GM10847 (cell line): ENCODE data around the gene PYY.

ENCODE experiments used
- POLR2A ChIP-seq: IDR thresholded peaks from 2 replicates; pipeline ENCODE4 v1.6.1; 2011; ENCODE audit not compliant: insufficient read length; ENCODE audit errors: extremely low read depth

PYY gene

DNA sequence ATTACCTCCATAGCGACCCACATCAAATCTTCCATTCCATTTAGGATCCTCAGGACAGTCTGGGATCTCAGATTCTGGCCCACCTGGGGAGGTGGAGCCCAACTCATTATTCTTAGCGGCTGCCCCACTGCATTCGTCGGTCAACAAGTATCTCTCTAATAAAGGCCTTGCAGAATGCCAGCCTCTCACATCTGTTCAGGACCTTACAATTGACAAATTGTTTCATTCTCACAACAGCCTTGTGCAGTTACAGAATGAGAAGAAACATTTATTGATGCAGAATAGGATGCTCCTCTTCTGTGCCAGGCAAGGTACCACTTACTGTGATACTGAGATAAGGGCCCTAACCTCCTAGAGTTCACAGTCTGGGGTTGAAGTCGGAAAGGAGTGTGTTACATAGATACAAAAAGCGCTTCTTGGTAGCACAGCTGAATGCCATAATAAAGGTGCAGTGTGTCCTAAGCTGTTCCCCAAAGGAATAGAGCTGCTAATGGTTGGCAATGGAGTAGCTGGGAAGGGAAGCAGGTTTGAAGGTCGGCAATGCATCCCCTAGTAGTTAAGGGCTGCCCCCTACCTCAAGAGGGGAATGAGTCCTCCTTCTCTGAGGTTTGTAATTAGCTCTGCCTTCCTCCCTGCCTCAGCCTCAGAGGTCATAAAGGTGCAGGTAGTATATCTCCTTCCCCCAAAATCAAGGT is 44.1 kb downstream of the PYY start:
- no peak for TF ChIP-seq POLR2A

DNA sequence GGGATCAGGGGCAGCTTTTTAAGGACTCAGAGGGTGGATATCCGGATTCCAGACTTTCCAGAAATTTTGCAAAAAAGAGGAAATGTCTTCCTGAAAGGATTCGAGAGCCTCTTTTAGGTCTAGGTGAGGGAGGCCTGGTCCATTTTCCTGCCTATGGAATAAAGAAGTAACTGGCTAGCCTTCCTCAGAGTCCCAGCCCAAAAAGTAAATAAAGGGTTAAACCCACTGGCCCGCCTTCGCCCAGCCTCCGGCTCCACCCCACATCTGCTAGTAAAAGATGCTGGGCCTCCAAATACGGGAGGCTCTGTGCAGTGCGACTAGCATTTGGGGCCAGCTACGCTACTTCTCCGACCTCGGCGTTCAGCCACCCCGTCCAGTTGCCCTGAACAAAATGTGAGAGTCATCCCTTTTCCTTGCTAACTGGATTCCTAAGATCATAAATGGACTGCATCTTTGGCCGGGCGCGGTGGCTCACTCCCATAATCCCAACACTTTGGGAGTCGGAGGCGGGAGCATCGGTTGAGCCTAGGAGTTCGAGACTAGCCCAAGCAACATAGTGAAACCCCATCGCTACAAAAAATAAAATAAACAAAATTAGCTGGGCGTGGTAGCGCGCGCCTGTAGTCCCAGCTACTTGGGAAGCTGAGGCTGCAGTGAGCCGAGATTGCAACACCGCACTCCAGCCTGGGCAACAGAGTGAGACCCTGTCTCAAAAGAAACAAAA is 45.6 kb downstream of the PYY start:
- no peak for TF ChIP-seq POLR2A

DNA sequence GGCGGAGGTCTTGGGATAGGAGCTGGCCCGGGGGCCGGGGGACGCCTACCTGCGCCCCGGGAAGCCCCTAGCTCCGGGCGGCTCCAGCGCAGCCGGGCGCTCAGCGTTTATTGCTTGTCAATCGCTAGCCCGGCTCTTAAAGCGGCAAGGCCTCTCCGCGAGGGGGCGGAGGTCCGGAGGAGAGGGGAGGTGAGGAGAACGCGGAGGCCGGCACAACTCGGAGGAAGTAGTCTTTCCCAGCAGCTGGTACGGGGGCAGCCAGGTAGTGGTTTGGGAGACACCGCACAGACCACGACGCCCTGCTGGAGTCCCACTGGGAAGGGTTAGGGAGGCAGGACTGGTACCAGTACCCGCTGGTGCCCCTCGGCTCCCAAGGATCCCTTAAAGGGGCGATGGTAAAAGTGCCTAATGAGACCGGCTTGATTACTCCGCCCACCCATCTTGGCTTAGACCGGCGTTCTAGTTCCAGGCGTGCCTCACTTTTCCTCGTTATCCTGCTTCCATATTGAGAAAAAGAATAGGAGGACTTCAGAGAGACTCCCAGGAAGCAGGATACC is 46.2 kb downstream of the PYY start, which contains the start of gene MPP2:
Gene MPP2, minus strand, starts transcription at position 112 of the 557 bp plus-strand sequence. CDS start 3,076 bp downstream, outside the sequence.
- no peak for TF ChIP-seq POLR2A

DNA sequence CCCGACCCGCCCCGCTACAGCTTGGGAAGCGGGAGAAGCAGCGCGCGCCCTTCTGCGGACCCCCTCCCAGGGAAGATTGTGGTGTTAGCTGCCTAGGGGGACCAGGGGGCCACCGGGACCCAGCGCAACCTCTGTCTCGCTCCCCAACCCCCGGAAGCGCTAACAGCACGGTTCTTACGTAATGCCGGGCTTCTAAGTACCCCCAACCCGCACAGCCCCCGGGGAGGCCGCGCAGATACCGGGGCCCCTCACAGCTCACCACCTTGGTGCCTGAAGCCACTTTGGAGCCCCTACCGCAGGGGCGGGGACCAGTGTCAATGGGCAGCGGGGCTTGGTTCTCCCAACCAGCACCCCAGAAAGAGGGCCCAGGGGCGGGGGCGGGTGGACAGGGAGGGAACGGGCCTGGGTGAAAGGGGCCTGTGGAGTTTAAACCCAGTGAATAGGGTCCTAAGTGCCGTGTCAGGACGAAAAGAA is 46.8 kb downstream of the PYY start:
- TF ChIP-seq POLR2A, result no peak

DNA sequence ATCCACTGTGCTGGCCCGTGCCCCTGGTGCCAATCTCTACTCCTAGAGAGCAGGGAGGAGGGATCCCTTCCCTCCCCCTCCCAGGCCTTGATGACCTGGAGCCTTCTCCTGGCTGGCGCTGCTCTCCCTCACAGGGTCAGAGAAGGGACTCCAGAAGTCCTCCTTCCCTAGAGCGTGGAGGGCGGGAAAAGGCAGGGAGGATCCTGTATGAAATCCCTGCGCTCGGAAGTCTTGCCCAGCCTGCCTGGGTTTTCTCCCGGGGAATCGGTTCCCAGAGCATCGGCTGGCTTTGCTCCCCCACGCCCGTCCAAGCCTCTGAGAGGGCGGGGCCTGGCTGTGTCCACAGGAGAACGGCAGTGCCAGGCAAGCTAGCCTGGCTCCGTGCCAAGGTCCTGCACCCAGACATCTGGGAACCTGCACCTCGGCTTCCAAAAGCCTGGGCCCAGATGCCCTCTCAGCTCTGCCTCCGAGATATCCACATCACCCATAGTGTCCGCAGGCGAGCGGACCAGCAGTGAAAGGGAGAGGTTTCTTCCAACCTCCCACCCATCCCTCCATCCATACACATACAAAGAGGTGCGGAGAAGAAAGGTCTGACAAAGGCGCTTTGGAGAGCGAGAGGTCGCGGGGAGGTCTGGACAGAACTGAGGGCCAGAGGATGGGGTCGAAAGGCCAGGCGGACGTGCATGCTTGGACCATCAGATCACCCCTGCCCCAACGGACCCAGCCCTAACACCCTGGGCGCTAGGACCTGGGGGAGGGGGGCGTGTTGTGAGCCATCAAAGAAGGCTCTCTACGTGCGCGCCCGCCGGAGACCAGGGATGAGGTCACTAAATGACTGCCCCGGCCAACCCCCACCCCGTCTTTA is 47.5 kb downstream of the PYY start:
- TF ChIP-seq POLR2A, result no peak

DNA sequence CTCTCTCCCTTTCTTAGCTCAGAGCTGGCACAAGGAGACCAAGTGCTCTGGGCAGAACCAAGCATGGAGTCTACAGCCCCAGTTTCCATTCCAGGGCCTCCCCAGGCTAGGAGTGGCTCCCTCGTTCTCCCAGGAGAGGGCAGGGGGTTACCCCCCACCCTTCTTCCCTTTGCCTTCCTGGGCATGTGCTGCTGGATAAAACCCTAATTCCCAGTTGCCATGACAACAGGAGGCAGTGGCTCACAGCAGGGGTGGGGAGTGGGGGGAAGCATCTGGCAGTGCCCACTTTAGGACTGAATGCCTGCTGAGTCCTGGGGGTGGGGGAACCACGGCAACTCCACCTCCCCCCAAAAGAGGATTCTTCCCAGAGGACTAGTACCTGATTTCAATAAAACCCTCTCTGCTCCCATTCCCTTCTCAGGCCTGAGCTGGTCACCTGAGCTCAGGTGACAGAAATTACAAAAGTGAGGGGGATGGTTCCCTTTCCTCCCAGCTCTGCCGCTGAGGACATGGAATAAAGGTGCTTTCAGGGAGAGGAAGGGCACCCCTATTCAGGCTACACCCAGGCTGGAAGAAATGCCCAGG is 48.2 kb downstream of the PYY start:
- TF ChIP-seq POLR2A, result no peak
